ENCODE measurements around the gene SLC4A8.

The SLC4A8 gene

GRCh38 chr12:51527966-51528365 is 103.3 kb downstream of the SLC4A8 start:
- DNase-seq (ENCODE audit: low read depth), result no peak

- no peak for DNase-seq (ENCODE audit: low read depth)
Measured at GRCh38 chr12:51528852-51529650, 104.4 kb downstream of the SLC4A8 start.

GRCh38 chr12:51529651-51529970 is 105.0 kb downstream of the SLC4A8 start:
- no peak for DNase-seq (ENCODE audit: low read depth)

DNA sequence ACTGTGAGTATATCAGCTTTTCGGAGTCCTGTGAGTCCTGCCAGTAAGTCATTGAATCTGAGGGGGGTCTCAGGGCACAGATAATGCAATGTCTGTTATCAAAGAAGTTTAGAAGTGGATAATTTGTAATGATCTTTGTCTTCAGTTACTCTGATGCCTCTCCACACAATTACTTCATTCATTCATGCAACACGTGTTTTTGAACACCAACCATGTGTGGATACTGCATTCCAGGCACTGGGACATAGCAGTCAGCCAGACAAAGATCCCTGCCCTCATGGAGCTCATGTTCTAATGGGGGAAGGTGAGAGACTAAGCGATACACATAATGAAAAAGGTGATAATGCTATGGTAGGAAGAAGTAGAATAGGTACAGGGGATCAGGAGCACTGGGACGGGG is 105.6 kb downstream of the SLC4A8 start:
- DNase-seq (ENCODE audit: low read depth), result no peak

GRCh38 chr12:51531284-51531977 is 106.8 kb downstream of the SLC4A8 start:
- no peak for DNase-seq (ENCODE audit: low read depth)

DNA sequence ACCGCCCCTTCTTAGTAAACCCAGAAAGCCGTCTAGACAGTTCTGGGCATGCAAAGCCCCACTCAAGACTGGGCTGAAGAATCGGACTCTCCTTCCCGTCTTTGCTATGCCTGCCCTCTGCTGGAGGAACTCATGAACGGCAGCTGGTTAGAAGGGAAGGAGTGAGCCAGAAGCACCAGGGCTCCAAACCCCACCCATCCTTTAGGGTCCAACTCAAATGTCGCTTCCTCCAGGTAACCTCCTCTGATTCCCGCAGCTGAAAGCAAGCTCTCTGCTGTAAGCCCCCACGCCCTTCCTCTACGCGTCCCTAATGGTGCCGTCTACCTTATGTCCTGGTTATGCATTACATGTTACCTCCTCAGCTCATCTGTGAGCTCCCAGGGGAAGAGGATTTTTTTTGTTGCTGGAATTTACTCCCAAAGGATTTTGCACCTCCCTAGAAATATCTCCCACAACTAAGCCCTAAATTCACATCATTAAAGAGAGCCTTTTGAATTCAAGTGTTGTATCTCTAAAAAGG is 107.4 kb downstream of the SLC4A8 start:
- DNase-seq (ENCODE audit: low read depth), result peak; percentile 48

DNA sequence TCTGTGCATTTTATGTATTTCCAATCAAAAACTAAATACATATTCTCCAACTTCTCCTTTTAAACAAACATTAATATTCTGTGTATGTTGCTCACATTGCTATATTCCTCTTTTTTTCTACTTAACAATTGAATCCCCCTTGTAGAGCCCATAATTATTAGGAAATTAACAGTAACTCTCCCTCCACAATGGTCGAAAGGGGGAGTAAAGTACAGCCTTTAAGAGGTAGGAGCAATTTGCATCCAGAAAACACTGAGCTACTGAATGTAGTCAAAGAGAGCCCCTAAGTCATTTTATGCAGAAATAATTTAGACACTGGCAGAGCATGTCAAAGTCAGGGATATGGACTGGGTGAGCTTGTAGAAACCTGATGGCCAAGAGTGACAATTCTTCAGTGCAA is 109.2 kb downstream of the SLC4A8 start:
- no peak for DNase-seq (ENCODE audit: low read depth)

- DNase-seq (ENCODE audit: low read depth), result no peak
Measured at GRCh38 chr12:51534216-51535074, 109.8 kb downstream of the SLC4A8 start.

GRCh38 chr12:51536159-51536558 is 111.5 kb downstream of the SLC4A8 start:
- DNase-seq (ENCODE audit: low read depth), result no peak

DNA sequence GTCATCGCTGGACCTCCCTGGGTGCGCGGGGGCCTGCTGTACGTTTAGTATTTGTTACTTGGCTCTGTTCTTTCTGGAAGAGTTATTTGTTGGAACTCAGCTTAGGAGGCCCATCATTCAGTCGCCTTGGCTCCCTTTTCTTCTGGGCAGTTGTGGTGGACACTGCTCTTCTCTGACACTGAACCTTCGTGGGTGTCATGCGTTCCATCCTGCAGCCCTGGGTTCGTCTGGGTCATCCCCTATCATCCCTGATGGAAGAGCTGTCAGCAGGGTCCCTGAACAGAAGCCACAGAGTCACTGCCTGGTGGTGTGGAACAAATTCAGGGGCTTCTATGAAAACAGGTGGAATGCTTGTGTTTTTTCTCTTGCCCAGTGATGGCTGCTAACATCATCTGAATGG is 113.5 kb downstream of the SLC4A8 start:
- DNase-seq (ENCODE audit: low read depth), result no peak

DNA sequence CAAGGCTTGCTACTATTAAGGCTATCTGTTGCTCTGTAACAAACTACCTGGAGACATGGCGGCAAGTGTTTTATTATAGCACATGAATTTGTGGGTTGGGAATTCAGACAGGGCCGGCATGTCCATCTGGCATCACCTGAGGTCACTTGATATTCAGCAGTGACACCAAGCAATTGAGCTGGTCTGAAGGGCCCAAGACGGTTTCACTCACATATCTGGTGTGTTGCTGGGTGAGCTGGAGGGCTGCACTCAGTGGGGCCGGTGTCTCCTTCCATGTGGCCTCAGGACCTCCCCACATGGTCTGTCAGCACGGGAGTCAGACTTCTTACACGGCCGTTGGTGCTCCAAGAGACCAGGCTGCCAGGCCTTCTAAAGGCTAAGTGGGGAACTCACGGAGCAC is 114.0 kb downstream of the SLC4A8 start:
- no peak for DNase-seq (ENCODE audit: low read depth)

DNA sequence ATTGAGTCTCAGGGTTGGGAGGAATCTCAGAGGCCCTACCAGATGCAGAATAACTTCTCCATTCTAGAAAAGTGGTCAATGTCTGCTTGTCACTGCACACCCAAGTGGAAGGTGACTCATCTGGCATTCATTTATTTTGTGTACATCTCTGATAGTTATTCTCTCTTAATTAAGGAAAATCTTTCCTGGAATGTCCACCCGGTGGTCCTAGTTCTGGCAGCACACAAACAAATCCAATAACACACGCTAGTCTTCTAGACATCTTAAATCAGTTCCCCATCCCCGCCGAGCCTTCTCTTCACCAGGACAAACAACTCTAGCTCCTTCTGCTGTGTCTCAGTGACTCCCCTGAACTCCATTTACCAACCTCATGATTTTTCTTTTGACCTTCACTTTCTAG is 116.4 kb downstream of the SLC4A8 start:
- no peak for DNase-seq (ENCODE audit: low read depth)

DNA sequence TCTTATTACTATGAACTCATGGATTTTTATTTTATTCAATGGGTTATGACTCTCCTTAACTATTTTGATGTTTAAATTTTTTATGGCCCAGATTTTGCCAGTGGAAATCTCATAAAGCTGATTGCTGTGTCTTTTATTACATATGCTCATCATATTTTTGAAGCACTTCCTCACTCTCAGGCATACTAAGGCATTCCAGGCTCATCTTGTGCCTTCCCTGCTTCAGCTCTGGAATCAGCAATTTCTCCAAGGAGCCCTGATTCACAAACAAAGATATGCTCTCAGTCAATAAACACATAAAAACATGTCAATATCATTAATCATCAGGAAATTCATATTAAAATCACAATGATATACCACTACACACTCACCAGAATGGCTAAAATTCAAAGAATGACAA is 121.5 kb downstream of the SLC4A8 start:
- no peak for DNase-seq (ENCODE audit: low read depth)

DNA sequence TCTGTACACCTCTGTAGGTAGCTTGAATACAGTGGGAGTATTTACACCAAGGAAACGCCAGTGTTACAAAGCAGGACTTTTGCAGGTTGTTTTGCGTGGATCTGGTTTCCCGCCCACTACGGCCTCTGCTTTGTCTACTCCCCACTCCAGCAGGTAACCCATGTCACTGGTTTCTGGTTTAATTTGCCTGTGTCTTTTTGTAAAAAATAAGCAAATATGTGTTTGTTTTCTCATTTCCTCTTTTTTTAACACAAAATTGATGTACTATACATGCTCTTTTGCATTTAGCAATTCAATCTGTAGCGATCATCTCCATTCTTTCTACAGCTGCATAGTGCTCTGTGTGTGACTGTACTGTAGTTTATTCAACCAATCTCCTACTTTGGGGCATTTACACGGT is 123.0 kb downstream of the SLC4A8 start:
- DNase-seq (ENCODE audit: low read depth), result no peak

GRCh38 chr12:51548241-51548640 is 123.6 kb downstream of the SLC4A8 start:
- DNase-seq (ENCODE audit: low read depth), result no peak

DNA sequence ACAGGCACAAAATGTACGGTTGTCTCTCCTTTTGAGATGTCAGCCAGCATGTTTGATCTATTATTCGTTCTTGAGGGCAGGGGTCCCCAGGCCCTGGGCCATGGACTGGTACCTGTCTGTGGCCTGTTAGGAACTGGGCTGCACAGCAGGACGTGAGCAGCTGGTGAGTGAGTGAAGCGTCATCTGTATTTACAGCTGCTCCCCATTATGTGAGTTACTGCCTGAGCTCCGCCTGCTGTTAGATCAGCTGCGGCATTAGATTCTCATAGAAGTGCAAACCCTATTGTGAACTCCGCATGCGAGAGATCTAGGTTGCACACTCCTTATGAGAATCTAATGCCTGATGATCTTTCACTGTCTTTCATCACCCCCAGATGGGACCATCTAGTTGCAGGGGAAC is 125.0 kb downstream of the SLC4A8 start:
- no peak for DNase-seq (ENCODE audit: low read depth)
